Fibroblast of skin of right quadriceps (primary cell): ENCODE results near the gene LAMTOR2.
"Not testable (repeated sequence)": the region's sequence is repeated elsewhere in the genome, so short reads cannot be mapped to it uniquely, and the experiment has no call there.

Experiments used
- DNase-seq: peaks from one replicate; pipeline ENCODE4 v3.0.0-alpha.2; 2013

Gene LAMTOR2

GRCh38 chr1:156054500-156055280 is at the start of gene LAMTOR2:
TSS of gene LAMTOR2 (plus strand) at chr1:156054782. CDS start at chr1:156054890, 108 bp downstream.
- DNase-seq: peak; percentile 97

GRCh38 chr1:156004843-156005584 is 49.6 kb upstream of the LAMTOR2 start:
- no peak for DNase-seq

GRCh38 chr1:156006666-156007376 is 47.8 kb upstream of the LAMTOR2 start:
- DNase-seq: no peak

- DNase-seq: no peak
Observed at GRCh38 chr1:156009404-156009803, 45.2 kb upstream of the LAMTOR2 start.

GRCh38 chr1:156012051-156012817 is 42.3 kb upstream of the LAMTOR2 start:
- DNase-seq: no peak

- DNase-seq: no peak
Observed at GRCh38 chr1:156014829-156015228, 39.8 kb upstream of the LAMTOR2 start.

- DNase-seq: no peak
Observed at GRCh38 chr1:156019946-156020292, 34.7 kb upstream of the LAMTOR2 start.

GRCh38 chr1:156020293-156021092 is 34.1 kb upstream of the LAMTOR2 start, which contains the start of gene SSR2:
TSS of gene SSR2 (minus strand) at chr1:156020951. CDS start at chr1:156020167, 784 bp downstream.
- peak; percentile 89 for DNase-seq

GRCh38 chr1:156021093-156021428 is 33.5 kb upstream of the LAMTOR2 start:
- DNase-seq: no peak

GRCh38 chr1:156021954-156022353 is 32.6 kb upstream of the LAMTOR2 start:
- DNase-seq: no peak

GRCh38 chr1:156024801-156025200 is 29.8 kb upstream of the LAMTOR2 start:
- DNase-seq: no peak

- peak; percentile 23 for DNase-seq
Observed at GRCh38 chr1:156025876-156026275, 28.7 kb upstream of the LAMTOR2 start.

- DNase-seq: no peak
Observed at GRCh38 chr1:156026588-156026987, 28.0 kb upstream of the LAMTOR2 start.

- DNase-seq: peak; percentile 20
Observed at GRCh38 chr1:156033011-156033410, 21.6 kb upstream of the LAMTOR2 start.

GRCh38 chr1:156034991-156035390 is 19.6 kb upstream of the LAMTOR2 start:
- not testable (repeated sequence) for DNase-seq

GRCh38 chr1:156042828-156043227 is 11.8 kb upstream of the LAMTOR2 start:
- no peak for DNase-seq

- no peak for DNase-seq
Observed at GRCh38 chr1:156045076-156045475, 9.5 kb upstream of the LAMTOR2 start.

- no peak for DNase-seq
Observed at GRCh38 chr1:156048663-156049258, 5.8 kb upstream of the LAMTOR2 start.

- no peak for DNase-seq
Observed at GRCh38 chr1:156050376-156050775, 4.2 kb upstream of the LAMTOR2 start.

- DNase-seq: no peak
Observed at GRCh38 chr1:156051011-156051725, 3.4 kb upstream of the LAMTOR2 start.
